Suprapubic skin (tissue), 4 donors: ENCODE measurements around the gene SEC22A.

Experiments
- CTCF ChIP-seq, 2 donors: fragments of 200-600 bp in 1 of 2; fragments of 450-650 bp in 1 of 2; sonication (generic) in 1 of 2; IDR thresholded peaks; one replicate each; pipeline ENCODE4 v1.5.1; 2016 to 2019; ENCODE audit warnings: antibody characterized with exemption in 2 of 2, mild to moderate bottlenecking in 1 of 2, moderate library complexity in 1 of 2
- EP300 ChIP-seq: sonication (generic); formaldehyde crosslinking; IDR thresholded peaks from one replicate; pipeline ENCODE4 v1.6.1; 2017; ENCODE audit warnings: antibody characterized with exemption
- POLR2A ChIP-seq, 2 donors: fragments of 450-650 bp; IDR thresholded peaks; one replicate each; pipeline ENCODE4 v1.6.1; 2017; ENCODE audit warnings: antibody characterized with exemption in 2 of 2, mild to moderate bottlenecking in 2 of 2, moderate library complexity in 2 of 2
- POLR2AphosphoS5 ChIP-seq, 3 donors: sonication (generic); formaldehyde crosslinking; IDR thresholded peaks; one replicate each; pipeline ENCODE4 v1.6.1; 2017; ENCODE audit warnings: antibody characterized with exemption in 3 of 3

- no peak for TF ChIP-seq POLR2AphosphoS5 (IDR thresholded peaks at IDR 0.05)
- no peak for TF ChIP-seq POLR2A (IDR thresholded peaks at IDR 0.05)
- no peak for TF ChIP-seq CTCF (IDR thresholded peaks at IDR 0.05)
- no peak for TF ChIP-seq EP300
Measured at GRCh38 chr3:123159926-123160635, 41.7 kb upstream of the SEC22A start.
